Breast epithelium (tissue), 3 donors: ENCODE results near the gene PIGQ.

ENCODE experiments used
- CTCF ChIP-seq, 3 donors: fragments of 450-650 bp; IDR thresholded peaks; one replicate each; pipeline ENCODE4 v1.5.1; 2016 to 2017; ENCODE audit warnings: antibody characterized with exemption in 3 of 3, mild to moderate bottlenecking in 3 of 3, moderate library complexity in 3 of 3
- POLR2A ChIP-seq: fragments of 450-650 bp; IDR thresholded peaks from one replicate; pipeline ENCODE4 v1.6.1; 2016; ENCODE audit warnings: antibody characterized with exemption, mild to moderate bottlenecking, moderate library complexity
- POLR2AphosphoS5 ChIP-seq, 3 donors: sonication (generic); formaldehyde crosslinking; IDR thresholded peaks; one replicate each; pipeline ENCODE4 v1.6.1; 2017; ENCODE audit warnings: antibody characterized with exemption in 3 of 3

DNA sequence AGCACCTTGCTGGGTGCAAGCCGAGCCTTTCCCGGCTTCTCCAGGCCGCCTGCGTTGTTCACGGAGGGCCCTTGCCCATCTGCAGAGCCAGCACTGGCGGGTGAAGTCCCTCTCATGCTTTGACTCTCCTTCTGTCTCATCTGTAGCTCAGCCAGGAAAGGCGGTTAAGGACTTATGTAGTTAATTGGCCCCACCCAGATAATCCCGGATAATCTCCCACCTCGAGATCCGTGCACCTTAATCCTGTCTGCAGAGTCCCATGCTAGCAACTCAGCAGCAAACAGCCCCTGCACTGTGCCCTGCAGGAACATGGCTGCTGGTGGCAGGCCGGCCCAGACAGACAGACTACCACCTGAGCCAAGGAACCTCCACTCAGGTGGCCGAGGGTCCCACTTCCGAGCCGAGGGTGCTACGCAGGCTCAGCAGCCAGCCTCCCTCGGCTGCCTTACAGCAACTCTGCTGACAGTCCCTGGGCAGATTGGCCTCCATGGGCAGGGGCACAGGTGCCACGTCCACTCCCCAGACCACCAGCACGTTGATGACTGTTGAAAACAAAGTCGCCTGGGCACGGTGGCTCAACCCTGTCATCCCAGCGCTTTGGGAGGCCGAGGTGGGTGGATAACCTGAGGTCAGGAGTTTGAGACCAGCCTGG, 37.0 kb downstream of the PIGQ start:
- TF ChIP-seq CTCF (IDR thresholded peaks at IDR 0.05) (no peak), POLR2AphosphoS5 (IDR thresholded peaks at IDR 0.05) (no peak), POLR2A (no peak)
